HFF-Myc (cell line): ENCODE results near the gene SLC16A2.

Source experiments
- DNase-seq: peaks from one replicate; pipeline ENCODE4 v3.0.0-alpha.2; 2011; ENCODE audit warnings: low read depth; ENCODE audit errors: extremely low read depth
- H3K4me3 ChIP-seq: replicated peaks from 2 replicates; pipeline ENCODE4 v1.5.1; 2011; ENCODE audit warnings: low read depth, mild to moderate bottlenecking, control low read depth, low read length
- TF ChIP-seq, protein P1 (sequence below): IDR thresholded peaks from 2 replicates; pipeline ENCODE4 v1.5.1; 2012; ENCODE audit warnings: mild to moderate bottlenecking, low read depth, low read length, control low read depth; ENCODE audit errors: missing control alignments

SLC16A2 gene

GRCh38 chrX:74445099-74445498, 23.8 kb downstream of the SLC16A2 start:
- TF ChIP-seq, protein P1, sequence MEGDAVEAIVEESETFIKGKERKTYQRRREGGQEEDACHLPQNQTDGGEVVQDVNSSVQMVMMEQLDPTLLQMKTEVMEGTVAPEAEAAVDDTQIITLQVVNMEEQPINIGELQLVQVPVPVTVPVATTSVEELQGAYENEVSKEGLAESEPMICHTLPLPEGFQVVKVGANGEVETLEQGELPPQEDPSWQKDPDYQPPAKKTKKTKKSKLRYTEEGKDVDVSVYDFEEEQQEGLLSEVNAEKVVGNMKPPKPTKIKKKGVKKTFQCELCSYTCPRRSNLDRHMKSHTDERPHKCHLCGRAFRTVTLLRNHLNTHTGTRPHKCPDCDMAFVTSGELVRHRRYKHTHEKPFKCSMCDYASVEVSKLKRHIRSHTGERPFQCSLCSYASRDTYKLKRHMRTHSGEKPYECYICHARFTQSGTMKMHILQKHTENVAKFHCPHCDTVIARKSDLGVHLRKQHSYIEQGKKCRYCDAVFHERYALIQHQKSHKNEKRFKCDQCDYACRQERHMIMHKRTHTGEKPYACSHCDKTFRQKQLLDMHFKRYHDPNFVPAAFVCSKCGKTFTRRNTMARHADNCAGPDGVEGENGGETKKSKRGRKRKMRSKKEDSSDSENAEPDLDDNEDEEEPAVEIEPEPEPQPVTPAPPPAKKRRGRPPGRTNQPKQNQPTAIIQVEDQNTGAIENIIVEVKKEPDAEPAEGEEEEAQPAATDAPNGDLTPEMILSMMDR: no peak
- no peak overlapping the region for H3K4me3 ChIP-seq
- DNase-seq: no peak

DNA sequence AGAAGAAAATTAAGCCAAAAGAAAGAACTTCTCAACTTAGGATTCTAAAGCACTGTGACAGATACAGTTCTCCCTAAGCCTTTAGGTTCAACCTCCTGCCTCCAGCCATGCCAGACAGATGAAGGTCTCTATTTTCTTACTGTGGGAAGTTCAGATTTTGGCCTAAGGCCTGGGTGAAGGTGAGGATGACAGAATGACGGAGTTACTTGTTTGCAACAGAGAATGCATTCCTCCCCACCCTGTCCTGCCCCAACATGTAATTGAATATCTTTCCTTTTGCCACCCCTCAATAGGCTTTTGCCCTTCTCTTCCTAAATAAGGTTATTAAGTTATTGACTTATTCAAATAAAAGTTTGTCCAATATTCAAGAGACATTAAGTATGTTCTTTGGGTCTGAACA, 25.6 kb downstream of the SLC16A2 start:
- TF ChIP-seq, protein P1: no peak

DNA sequence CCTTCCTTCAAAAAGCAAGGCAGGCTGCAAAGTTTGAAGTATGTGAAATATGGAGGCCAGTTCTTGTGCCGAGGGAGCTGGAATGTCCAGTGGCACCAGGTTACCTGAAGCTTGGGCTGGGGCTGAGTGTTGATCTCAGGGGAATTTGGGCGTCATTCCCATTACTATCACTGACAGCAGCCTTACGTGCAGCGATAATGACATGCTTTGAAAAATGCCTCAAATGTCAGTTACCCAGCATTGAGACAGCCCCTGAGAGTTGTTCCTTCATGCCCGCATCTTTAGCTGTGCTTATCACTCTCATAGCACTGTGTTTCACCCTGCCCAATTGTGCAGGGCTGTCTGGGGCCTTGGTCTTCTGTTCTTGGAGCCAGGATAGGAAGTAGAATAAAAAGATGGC, 27.4 kb downstream of the SLC16A2 start:
- DNase-seq: no peak
- H3K4me3 ChIP-seq: no peak overlapping the region
- TF ChIP-seq, protein P1: no peak

More for the DNA sequence above, 25.6 kb downstream of the SLC16A2 start:
- DNase-seq: no peak
- H3K4me3 ChIP-seq: no peak overlapping the region

- TF ChIP-seq, protein P1: no peak
- no peak for DNase-seq
- no peak overlapping the region for H3K4me3 ChIP-seq
Observed at GRCh38 chrX:74449322-74449936, 28.1 kb downstream of the SLC16A2 start.

- no peak for DNase-seq
- TF ChIP-seq, protein P1: no peak
- no peak overlapping the region for H3K4me3 ChIP-seq
Observed at GRCh38 chrX:74449937-74450330, 28.6 kb downstream of the SLC16A2 start.

GRCh38 chrX:74450803-74451449, 29.6 kb downstream of the SLC16A2 start:
- DNase-seq: peak; percentile 44
- H3K4me3 ChIP-seq: no peak overlapping the region
- TF ChIP-seq, protein P1: no peak
